ENCODE results near the gene IL1RAP. TPM values are rescaled to one million over a fixed set of nuclear protein-coding genes. Genes with fewer than 3 reads are reported as not detected.

IL1RAP gene
- total RNA-seq, 4 donors from 2014 or later, result 3.4 to 6.9 (median 4.9) TPM

- Histone ChIP-seq H3K9me3 (no peaks in the 10 kb centered on the region), H3K4me3 (no peak overlapping the region), H3K4me1 (no peaks in the 10 kb centered on the region), H3K36me3 (no peaks in the 10 kb centered on the region), H3K27ac (no peak overlapping the region), H3K27me3 (no peaks in the 10 kb centered on the region)
- TF ChIP-seq POLR2A (IDR thresholded peaks at IDR 0.05), result no peak
- TF ChIP-seq CTCF (IDR thresholded peaks at IDR 0.05), result no peak
- DNase-seq, result no peak
These were observed 115.2 kb downstream of the IL1RAP start for GRCh38 chr3:190629088-190629487.

- no peaks in the 10 kb centered on the region for H3K27me3 ChIP-seq
- no peak overlapping the region for H3K4me3 ChIP-seq
- no peak overlapping the region for H3K27ac ChIP-seq
- H3K9me3 ChIP-seq, result no peaks in the 10 kb centered on the region
- H3K4me1 ChIP-seq, result no peaks in the 10 kb centered on the region
- no peak for DNase-seq
- H3K36me3 ChIP-seq, result no peaks in the 10 kb centered on the region
- TF ChIP-seq POLR2A (IDR thresholded peaks at IDR 0.05) (no peak), CTCF (IDR thresholded peaks at IDR 0.05) (no peak)
These were observed 117.4 kb downstream of the IL1RAP start for GRCh38 chr3:190631295-190631694.

GRCh38 chr3:190641564-190641963 is 127.7 kb downstream of the IL1RAP start:
- H3K27ac ChIP-seq, result no peak overlapping the region
- no peak for TF ChIP-seq POLR2A (IDR thresholded peaks at IDR 0.05)
- no peak for TF ChIP-seq CTCF (IDR thresholded peaks at IDR 0.05)
- H3K4me3 ChIP-seq, result no peak overlapping the region
- no peak for DNase-seq
- H3K9me3 ChIP-seq, result no peaks in the 10 kb centered on the region
- no peaks in the 10 kb centered on the region for H3K27me3 ChIP-seq
- no peaks in the 10 kb centered on the region for H3K36me3 ChIP-seq
- H3K4me1 ChIP-seq, result no peaks in the 10 kb centered on the region

- TF ChIP-seq CTCF (IDR thresholded peaks at IDR 0.05), result no peak
- no peak for TF ChIP-seq POLR2A (IDR thresholded peaks at IDR 0.05)
- no peak for DNase-seq
- H3K4me1 ChIP-seq, result no peaks in the 10 kb centered on the region
- no peaks in the 10 kb centered on the region for H3K9me3 ChIP-seq
- no peak overlapping the region for H3K27ac ChIP-seq
- H3K36me3 ChIP-seq, result no peaks in the 10 kb centered on the region
- no peak overlapping the region for H3K4me3 ChIP-seq
- H3K27me3 ChIP-seq, result no peaks in the 10 kb centered on the region
These were observed 128.1 kb downstream of the IL1RAP start for GRCh38 chr3:190642016-190642415.

GRCh38 chr3:190644035-190644434 is 130.2 kb downstream of the IL1RAP start:
- Histone ChIP-seq H3K4me3 (no peak overlapping the region), H3K36me3 (no peaks in the 10 kb centered on the region), H3K27me3 (no peaks in the 10 kb centered on the region), H3K4me1 (no peaks in the 10 kb centered on the region), H3K27ac (no peak overlapping the region), H3K9me3 (no peaks in the 10 kb centered on the region)
- TF ChIP-seq CTCF (IDR thresholded peaks at IDR 0.05), result no peak
- TF ChIP-seq POLR2A (IDR thresholded peaks at IDR 0.05), result no peak
- DNase-seq, result no peak

GRCh38 chr3:190644766-190645165 is 130.9 kb downstream of the IL1RAP start:
- Histone ChIP-seq H3K4me3 (no peak overlapping the region), H3K27ac (no peak overlapping the region), H3K9me3 (no peaks in the 10 kb centered on the region), H3K27me3 (no peaks in the 10 kb centered on the region), H3K36me3 (no peaks in the 10 kb centered on the region), H3K4me1 (no peaks in the 10 kb centered on the region)
- no peak for TF ChIP-seq POLR2A (IDR thresholded peaks at IDR 0.05)
- TF ChIP-seq CTCF (IDR thresholded peaks at IDR 0.05), result no peak
- no peak for DNase-seq
